ENCODE data around the gene TROAP.

DNA sequence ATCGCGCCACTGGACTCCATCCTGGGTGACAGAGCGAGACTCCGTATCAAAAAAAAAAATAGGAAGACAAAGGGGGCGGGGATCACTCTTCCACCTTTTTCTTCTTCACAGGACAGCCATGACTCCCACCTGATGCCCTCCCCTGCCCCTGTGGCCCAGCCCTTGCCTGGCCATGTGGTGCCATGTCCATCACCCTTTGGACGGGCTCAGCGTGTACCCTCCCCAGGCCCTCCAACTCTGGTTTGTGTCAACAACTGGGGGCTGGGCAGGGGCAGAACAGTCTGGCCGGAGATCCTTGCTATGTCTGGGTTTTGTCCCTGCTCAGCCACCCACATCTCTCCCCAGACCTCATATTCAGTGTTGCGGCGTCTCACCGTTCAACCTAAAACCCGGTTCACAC lies 5.8 kb downstream of the TROAP start:
- TF ChIP-seq FOS (IDR thresholded peaks at IDR 0.05; ENCODE audit: extremely low read depth, insufficient read length) (no peak), MYNN (IDR thresholded peaks at IDR 0.05) (no peak), MYNN (CRISPR knock-in tag; IDR thresholded peaks at IDR 0.05) (no peak), TEAD2 (tag; IDR thresholded peaks at IDR 0.05) (no peak), ZKSCAN8 (CRISPR knock-in tag; IDR thresholded peaks at IDR 0.05) (no peak)

Data from K562 (cell line).